NT2/D1 (cell line): ENCODE results near the gene XPO6.

Source experiments
- SUZ12 ChIP-seq: IDR thresholded peaks from 2 replicates; pipeline ENCODE4 v1.6.1; 2011; ENCODE audit not compliant: insufficient read length, insufficient read depth; ENCODE audit errors: extremely low read depth
- YY1 ChIP-seq: IDR thresholded peaks from 2 replicates; pipeline ENCODE4 v1.6.1; 2011; ENCODE audit not compliant: insufficient read length, insufficient read depth

DNA sequence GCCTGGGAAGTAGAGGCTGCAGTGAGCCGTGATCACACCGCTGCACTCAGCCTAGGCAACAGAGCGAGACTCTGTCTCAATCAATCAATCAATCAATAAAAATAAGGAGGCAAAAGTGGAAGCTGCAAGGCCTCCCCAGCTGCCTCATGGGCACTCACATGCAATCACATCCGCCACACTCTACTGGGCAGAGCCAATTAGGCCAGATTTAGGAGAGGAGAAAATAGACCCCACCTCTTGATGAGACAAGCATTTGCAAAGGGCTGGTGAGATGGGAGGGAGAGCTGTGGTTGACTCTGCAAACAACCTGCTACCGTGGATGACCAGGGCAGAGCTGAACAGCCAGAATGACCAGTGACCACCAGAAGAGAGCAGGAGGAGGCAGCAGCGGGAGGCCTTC is 133.5 kb downstream of the XPO6 start:
- no peak for TF ChIP-seq SUZ12
- TF ChIP-seq YY1: no peak
